Liver (tissue), 9 donors: ENCODE results near the gene CHEK1. TPM values are rescaled to one million over a fixed set of nuclear protein-coding genes. Genes with fewer than 3 reads are reported as not detected.

Experiments
- DNase-seq: peaks from one replicate; pipeline ENCODE4 v3.0.0-alpha.2; 2017; ENCODE audit warnings: low spot score
- H3K27ac ChIP-seq, 2 donors: one replicate each; pipeline ENCODE4 v1.7.0; 2013; ENCODE audit warnings: inconsistent platforms in 2 of 2, low read length in 2 of 2, control low read depth in 1 of 2, low read depth in 1 of 2, mild to moderate bottlenecking in 1 of 2
- H3K27me3 ChIP-seq, 4 donors: one replicate each; pipeline versions ENCODE4 v1.6.1 to v1.7.0; 2013; ENCODE audit warnings: low read length in 3 of 4, inconsistent platforms in 1 of 4, mild to moderate bottlenecking in 1 of 4, moderate library complexity in 1 of 4; ENCODE audit not compliant: control insufficient read depth in 4 of 4, insufficient read depth in 4 of 4
- H3K36me3 ChIP-seq, 4 donors: one replicate each; pipeline versions ENCODE4 v1.6.1 to v1.7.0; 2013; ENCODE audit warnings: low read length in 3 of 4, mild to moderate bottlenecking in 3 of 4, low read depth in 1 of 4, moderate library complexity in 1 of 4; ENCODE audit not compliant: control insufficient read depth in 4 of 4, insufficient read depth in 3 of 4
- H3K4me1 ChIP-seq, 4 donors: one replicate each; pipeline versions ENCODE4 v1.6.1 to v1.7.0; 2013; ENCODE audit warnings: low read length in 3 of 4, mild to moderate bottlenecking in 3 of 4, moderate library complexity in 1 of 4; ENCODE audit not compliant: control insufficient read depth in 4 of 4, insufficient read depth in 4 of 4
- H3K4me3 ChIP-seq, 3 donors: one replicate each; pipeline versions ENCODE4 v1.6.1 to v1.7.0; 2013; ENCODE audit warnings: low read length in 3 of 3, control low read depth in 1 of 3, low read depth in 1 of 3, mild to moderate bottlenecking in 1 of 3
- H3K9ac ChIP-seq, 2 donors: one replicate each; pipeline ENCODE4 v1.7.0; 2013; ENCODE audit warnings: low read length in 2 of 2, mild to moderate bottlenecking in 2 of 2, moderate library complexity in 2 of 2, control low read depth in 1 of 2, low read depth in 1 of 2
- H3K9me3 ChIP-seq, 4 donors: one replicate each; pipeline versions ENCODE4 v1.6.1 to v1.7.0; 2013; ENCODE audit warnings: low read length in 3 of 4; ENCODE audit not compliant: control insufficient read depth in 4 of 4
- EGR1 ChIP-seq, 2 donors: IDR thresholded peaks; 2 replicates each; pipeline ENCODE4 v1.6.1; 2016 to 2018; ENCODE audit warnings: antibody characterized with exemption in 2 of 2, low read depth in 2 of 2
- FOXA1 ChIP-seq: IDR thresholded peaks from 2 replicates; pipeline ENCODE4 v1.6.1; 2016; ENCODE audit warnings: antibody characterized with exemption
- HNF4A ChIP-seq, 2 donors: conservative IDR thresholded peaks; 2 replicates each; pipeline ENCODE4 v1.6.1; 2016; ENCODE audit warnings: antibody characterized with exemption in 2 of 2, mild to moderate bottlenecking in 2 of 2
- JUND ChIP-seq, 2 donors: IDR thresholded peaks; 2 replicates each; pipeline ENCODE4 v1.6.1; 2016; ENCODE audit warnings: antibody characterized with exemption in 2 of 2
- NR2F2 ChIP-seq: IDR thresholded peaks from 2 replicates; pipeline ENCODE4 v1.6.1; 2016; ENCODE audit warnings: antibody characterized with exemption
- RAD21 ChIP-seq, 2 donors: IDR thresholded peaks; 2 replicates each; pipeline ENCODE4 v1.6.1; 2016; ENCODE audit warnings: antibody characterized with exemption in 2 of 2, mild to moderate bottlenecking in 2 of 2
- SP1 ChIP-seq: IDR thresholded peaks from 2 replicates; pipeline ENCODE4 v1.6.1; 2018; ENCODE audit warnings: antibody characterized with exemption, mild to moderate bottlenecking
- YY1 ChIP-seq: IDR thresholded peaks from 2 replicates; pipeline ENCODE4 v1.6.1; 2016; ENCODE audit warnings: antibody characterized with exemption, mild to moderate bottlenecking
- WGBS: extraction: QIAGEN DNeasy Blood & Tissue Kit; methylation state at CpG from one replicate; pipeline ENCODE4 v1.1.7; 2013; 5-methylcytosine and 5-hydroxymethylcytosine counted together
- polyA plus RNA-seq, 2 donors: library from polyadenylated mRNA; stranded (reverse) in 1 of 2; unstranded in 1 of 2; fragments of 200-250 nt in 1 of 2; fragments of >200 nt in 1 of 2; fragmentation: Nextera tagmentation in 1 of 2; extraction: Ambion mirVana in 1 of 2; gene quantifications; one replicate each; pipeline versions ENCODE4 v1.2.1 to v1.2.3, GENCODE V29; 2013 to 2015
- total RNA-seq, 2 donors: library from RNA; depleted of rRNA; stranded (reverse); fragments of >200 nt; gene quantifications; one replicate each; pipeline ENCODE4 v1.2.3, GENCODE V29; 2014
- TF ChIP-seq, protein P1 (sequence below): fragments of 150-350 bp; IDR thresholded peaks from 2 replicates; pipeline ENCODE4 v1.5.1; 2017; ENCODE audit warnings: improper control_type of control experiment, low read depth, low read length; ENCODE audit not compliant: missing input control
- TF ChIP-seq, protein P2 (sequence below): IDR thresholded peaks from 2 replicates; pipeline ENCODE4 v1.6.1; 2016; ENCODE audit warnings: antibody characterized with exemption
- TF ChIP-seq, protein P3 (sequence below): IDR thresholded peaks from 2 replicates; pipeline ENCODE4 v1.6.1; 2016; ENCODE audit warnings: antibody characterized with exemption
- TF ChIP-seq, protein P4 (sequence below): IDR thresholded peaks from 2 replicates; pipeline ENCODE4 v1.6.1; 2016; ENCODE audit warnings: antibody characterized with exemption, mild to moderate bottlenecking
- donor health status: healthy.
- donor health status: healthy.
- donor health status: healthy.
- donor health status: healthy.
- donor health status: healthy.

CHEK1 gene
- total and polyA plus RNA-seq, 4 donors, result 0.59 to 21.7 (median 0.85) TPM

DNA sequence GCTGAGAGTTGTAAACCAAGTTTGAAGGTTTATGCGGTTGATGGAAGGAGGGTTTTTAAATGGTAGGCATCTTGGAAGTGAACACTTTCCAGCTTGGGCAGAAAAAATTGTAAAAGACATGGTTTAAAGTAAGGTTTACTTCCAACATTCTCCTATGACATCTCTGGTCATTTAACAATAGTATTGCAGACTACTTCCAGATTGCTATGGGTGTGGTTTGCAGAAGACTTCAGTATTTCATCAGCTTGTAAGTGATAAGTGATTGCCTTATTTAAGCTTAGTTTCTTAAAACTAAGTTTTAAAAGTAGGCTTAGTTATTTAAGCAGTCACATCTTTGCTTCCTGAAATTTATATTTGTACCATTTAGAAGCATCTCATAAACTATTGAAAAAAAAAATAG lies 39.5 kb upstream of the CHEK1 start:
- H3K27ac ChIP-seq, result no peak overlapping the region
- no peaks in the 10 kb centered on the region for H3K27me3 ChIP-seq
- TF ChIP-seq SP1 (no peak), RAD21 (IDR thresholded peaks at IDR 0.05) (no peak), HNF4A (conservative IDR thresholded peaks at IDR 0.05) (no peak), EGR1 (IDR thresholded peaks at IDR 0.05; ENCODE audit: low read depth in 2 of 2) (no peak)
- TF ChIP-seq, protein P1, sequence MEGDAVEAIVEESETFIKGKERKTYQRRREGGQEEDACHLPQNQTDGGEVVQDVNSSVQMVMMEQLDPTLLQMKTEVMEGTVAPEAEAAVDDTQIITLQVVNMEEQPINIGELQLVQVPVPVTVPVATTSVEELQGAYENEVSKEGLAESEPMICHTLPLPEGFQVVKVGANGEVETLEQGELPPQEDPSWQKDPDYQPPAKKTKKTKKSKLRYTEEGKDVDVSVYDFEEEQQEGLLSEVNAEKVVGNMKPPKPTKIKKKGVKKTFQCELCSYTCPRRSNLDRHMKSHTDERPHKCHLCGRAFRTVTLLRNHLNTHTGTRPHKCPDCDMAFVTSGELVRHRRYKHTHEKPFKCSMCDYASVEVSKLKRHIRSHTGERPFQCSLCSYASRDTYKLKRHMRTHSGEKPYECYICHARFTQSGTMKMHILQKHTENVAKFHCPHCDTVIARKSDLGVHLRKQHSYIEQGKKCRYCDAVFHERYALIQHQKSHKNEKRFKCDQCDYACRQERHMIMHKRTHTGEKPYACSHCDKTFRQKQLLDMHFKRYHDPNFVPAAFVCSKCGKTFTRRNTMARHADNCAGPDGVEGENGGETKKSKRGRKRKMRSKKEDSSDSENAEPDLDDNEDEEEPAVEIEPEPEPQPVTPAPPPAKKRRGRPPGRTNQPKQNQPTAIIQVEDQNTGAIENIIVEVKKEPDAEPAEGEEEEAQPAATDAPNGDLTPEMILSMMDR, result no peak
- TF ChIP-seq, protein P2, sequence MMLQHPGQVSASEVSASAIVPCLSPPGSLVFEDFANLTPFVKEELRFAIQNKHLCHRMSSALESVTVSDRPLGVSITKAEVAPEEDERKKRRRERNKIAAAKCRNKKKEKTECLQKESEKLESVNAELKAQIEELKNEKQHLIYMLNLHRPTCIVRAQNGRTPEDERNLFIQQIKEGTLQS, result no peak
- TF ChIP-seq, protein P3, sequence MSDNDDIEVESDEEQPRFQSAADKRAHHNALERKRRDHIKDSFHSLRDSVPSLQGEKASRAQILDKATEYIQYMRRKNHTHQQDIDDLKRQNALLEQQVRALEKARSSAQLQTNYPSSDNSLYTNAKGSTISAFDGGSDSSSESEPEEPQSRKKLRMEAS, result no peak
- 98% methylated on average over 1 of the region's 1 CpG for WGBS
- H3K9ac ChIP-seq, result no peak overlapping the region
- no peaks in the 10 kb centered on the region for H3K9me3 ChIP-seq
- no peaks in the 10 kb centered on the region for H3K4me1 ChIP-seq
- H3K4me3 ChIP-seq, result no peak overlapping the region
- DNase-seq, result no peak
- peaks cover 16 to 38% (median 30%) of the 10 kb centered on the region in 4 donors for H3K36me3 ChIP-seq

GRCh38 chr11:125586623-125587022 lies 38.3 kb upstream of the CHEK1 start:
- peaks cover 14 to 31% (median 27%) of the 10 kb centered on the region in 4 donors for H3K36me3 ChIP-seq
- no peak overlapping the region for H3K4me3 ChIP-seq
- 85% methylated on average over 3 of the region's 3 CpGs for WGBS
- no peak for DNase-seq
- TF ChIP-seq RAD21 (IDR thresholded peaks at IDR 0.05) (no peak), FOXA1 (no peak), SP1 (no peak), NR2F2 (no peak), JUND (IDR thresholded peaks at IDR 0.05) (no peak), YY1 (no peak), EGR1 (IDR thresholded peaks at IDR 0.05; ENCODE audit: low read depth in 2 of 2) (no peak)
- TF ChIP-seq, protein P2, result no peak
- TF ChIP-seq, protein P3, result no peak
- TF ChIP-seq, protein P4, sequence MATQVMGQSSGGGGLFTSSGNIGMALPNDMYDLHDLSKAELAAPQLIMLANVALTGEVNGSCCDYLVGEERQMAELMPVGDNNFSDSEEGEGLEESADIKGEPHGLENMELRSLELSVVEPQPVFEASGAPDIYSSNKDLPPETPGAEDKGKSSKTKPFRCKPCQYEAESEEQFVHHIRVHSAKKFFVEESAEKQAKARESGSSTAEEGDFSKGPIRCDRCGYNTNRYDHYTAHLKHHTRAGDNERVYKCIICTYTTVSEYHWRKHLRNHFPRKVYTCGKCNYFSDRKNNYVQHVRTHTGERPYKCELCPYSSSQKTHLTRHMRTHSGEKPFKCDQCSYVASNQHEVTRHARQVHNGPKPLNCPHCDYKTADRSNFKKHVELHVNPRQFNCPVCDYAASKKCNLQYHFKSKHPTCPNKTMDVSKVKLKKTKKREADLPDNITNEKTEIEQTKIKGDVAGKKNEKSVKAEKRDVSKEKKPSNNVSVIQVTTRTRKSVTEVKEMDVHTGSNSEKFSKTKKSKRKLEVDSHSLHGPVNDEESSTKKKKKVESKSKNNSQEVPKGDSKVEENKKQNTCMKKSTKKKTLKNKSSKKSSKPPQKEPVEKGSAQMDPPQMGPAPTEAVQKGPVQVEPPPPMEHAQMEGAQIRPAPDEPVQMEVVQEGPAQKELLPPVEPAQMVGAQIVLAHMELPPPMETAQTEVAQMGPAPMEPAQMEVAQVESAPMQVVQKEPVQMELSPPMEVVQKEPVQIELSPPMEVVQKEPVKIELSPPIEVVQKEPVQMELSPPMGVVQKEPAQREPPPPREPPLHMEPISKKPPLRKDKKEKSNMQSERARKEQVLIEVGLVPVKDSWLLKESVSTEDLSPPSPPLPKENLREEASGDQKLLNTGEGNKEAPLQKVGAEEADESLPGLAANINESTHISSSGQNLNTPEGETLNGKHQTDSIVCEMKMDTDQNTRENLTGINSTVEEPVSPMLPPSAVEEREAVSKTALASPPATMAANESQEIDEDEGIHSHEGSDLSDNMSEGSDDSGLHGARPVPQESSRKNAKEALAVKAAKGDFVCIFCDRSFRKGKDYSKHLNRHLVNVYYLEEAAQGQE, result no peak
- no peak overlapping the region for H3K27ac ChIP-seq
- H3K4me1 ChIP-seq, result peaks cover 0 to 4% (median 1%) of the 10 kb centered on the region in 4 donors
- no peaks in the 10 kb centered on the region for H3K27me3 ChIP-seq
- H3K9ac ChIP-seq, result no peak overlapping the region
- H3K9me3 ChIP-seq, result no peaks in the 10 kb centered on the region
